Parathyroid adenoma (tissue), 2 donors: ENCODE results near the gene OR10C1.
"Not testable (repeated sequence)": the region's sequence is repeated elsewhere in the genome, so short reads cannot be mapped to it uniquely, and the experiment has no call there.

ENCODE experiments used
- H2AFZ ChIP-seq: fragments of 300-600 bp; sonication (generic); one replicate; pipeline ENCODE4 v1.7.0; 2017; ENCODE audit warnings: antibody characterized with exemption, mild to moderate bottlenecking
- H3K27ac ChIP-seq: fragments of 300-600 bp; sonication (generic); one replicate; pipeline ENCODE4 v1.7.0; 2017
- H3K27me3 ChIP-seq: fragments of 300-600 bp; sonication (generic); one replicate; pipeline ENCODE4 v1.7.0; 2017; ENCODE audit warnings: low read length; ENCODE audit not compliant: control insufficient read depth, insufficient read depth
- H3K36me3 ChIP-seq: fragments of 300-600 bp; sonication (generic); one replicate; pipeline ENCODE4 v1.7.0; 2017; ENCODE audit warnings: low read length; ENCODE audit not compliant: control insufficient read depth, insufficient read depth
- H3K4me1 ChIP-seq: fragments of 300-600 bp; sonication (generic); one replicate; pipeline ENCODE4 v1.7.0; 2017; ENCODE audit warnings: control low read depth
- H3K4me2 ChIP-seq: fragments of 300-600 bp; sonication (generic); one replicate; pipeline ENCODE4 v1.7.0; 2017; ENCODE audit warnings: low read length
- H3K4me3 ChIP-seq: fragments of 300-600 bp; sonication (generic); one replicate; pipeline ENCODE4 v1.7.0; 2017; ENCODE audit warnings: low read depth, low read length
- H3K79me2 ChIP-seq: fragments of 300-600 bp; sonication (generic); one replicate; pipeline ENCODE4 v1.7.0; 2017; ENCODE audit warnings: control low read depth
- H3K9ac ChIP-seq: fragments of 300-600 bp; sonication (generic); one replicate; pipeline ENCODE4 v1.7.0; 2017; ENCODE audit warnings: mild to moderate bottlenecking
- H3K9me3 ChIP-seq: fragments of 300-600 bp; sonication (generic); one replicate; pipeline ENCODE4 v1.7.0; 2017; ENCODE audit warnings: low read length; ENCODE audit not compliant: control insufficient read depth
- TF ChIP-seq, protein P1 (sequence below): fragments of 300-600 bp; sonication (generic); IDR thresholded peaks from one replicate; pipeline ENCODE4 v1.7.0; 2017; ENCODE audit warnings: antibody characterized with exemption, mild to moderate bottlenecking
- donor health status: primary hyperparathyroidism.

OR10C1 gene

DNA sequence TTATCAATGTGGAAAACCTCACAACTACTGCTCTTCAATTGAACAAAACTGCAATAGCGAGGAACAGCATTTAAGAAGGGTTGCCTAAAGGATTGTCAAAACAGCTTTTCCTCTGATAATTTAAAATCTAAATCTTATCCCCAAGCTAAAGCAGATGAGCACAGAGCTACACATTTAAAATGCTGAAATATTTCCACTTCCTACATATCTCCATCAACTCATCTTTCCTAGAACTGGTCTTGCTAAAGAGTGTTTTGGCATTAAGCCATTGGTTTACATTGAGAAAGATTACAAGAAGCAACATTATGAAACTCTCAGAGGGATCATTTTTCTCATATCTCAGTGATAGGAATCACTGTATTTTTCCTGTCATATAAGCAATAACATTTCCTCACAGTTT is 3.6 kb downstream of the OR10C1 start:
- H3K27ac ChIP-seq, result no peak overlapping the region
- H3K36me3 ChIP-seq, result no peaks in the 10 kb centered on the region
- H3K4me3 ChIP-seq, result no peak overlapping the region
- no peaks in the 10 kb centered on the region for H3K4me1 ChIP-seq
- H3K27me3 ChIP-seq, result no peaks in the 10 kb centered on the region
- no peaks in the 10 kb centered on the region for H3K9me3 ChIP-seq
- no peak overlapping the region for H3K4me2 ChIP-seq
- TF ChIP-seq, protein P1, sequence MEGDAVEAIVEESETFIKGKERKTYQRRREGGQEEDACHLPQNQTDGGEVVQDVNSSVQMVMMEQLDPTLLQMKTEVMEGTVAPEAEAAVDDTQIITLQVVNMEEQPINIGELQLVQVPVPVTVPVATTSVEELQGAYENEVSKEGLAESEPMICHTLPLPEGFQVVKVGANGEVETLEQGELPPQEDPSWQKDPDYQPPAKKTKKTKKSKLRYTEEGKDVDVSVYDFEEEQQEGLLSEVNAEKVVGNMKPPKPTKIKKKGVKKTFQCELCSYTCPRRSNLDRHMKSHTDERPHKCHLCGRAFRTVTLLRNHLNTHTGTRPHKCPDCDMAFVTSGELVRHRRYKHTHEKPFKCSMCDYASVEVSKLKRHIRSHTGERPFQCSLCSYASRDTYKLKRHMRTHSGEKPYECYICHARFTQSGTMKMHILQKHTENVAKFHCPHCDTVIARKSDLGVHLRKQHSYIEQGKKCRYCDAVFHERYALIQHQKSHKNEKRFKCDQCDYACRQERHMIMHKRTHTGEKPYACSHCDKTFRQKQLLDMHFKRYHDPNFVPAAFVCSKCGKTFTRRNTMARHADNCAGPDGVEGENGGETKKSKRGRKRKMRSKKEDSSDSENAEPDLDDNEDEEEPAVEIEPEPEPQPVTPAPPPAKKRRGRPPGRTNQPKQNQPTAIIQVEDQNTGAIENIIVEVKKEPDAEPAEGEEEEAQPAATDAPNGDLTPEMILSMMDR, result no peak
- no peak overlapping the region for H3K9ac ChIP-seq
- H3K79me2 ChIP-seq, result no peaks in the 10 kb centered on the region
- H2AFZ ChIP-seq, result no peak overlapping the region

DNA sequence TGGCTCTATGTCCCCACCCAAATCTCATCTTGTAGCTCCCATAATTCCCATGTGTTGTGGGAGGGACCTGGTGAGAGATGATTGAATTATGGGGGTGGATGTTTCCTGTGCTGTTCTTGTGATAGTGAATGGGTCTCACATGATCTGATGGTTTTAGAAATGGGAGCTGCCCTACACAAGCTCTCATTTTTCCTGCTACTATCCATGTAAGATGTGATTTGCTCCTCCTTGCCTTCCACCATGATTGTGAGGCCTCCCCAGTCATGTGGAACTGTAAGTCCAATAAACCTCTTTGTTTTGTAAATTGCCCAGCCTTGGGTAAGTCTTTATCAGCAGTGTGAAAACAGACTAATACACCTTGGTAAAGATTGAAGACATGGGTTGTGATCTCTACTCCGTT is 4.9 kb downstream of the OR10C1 start:
- not testable (repeated sequence) for H3K4me3 ChIP-seq, H3K9ac ChIP-seq, H3K9me3 ChIP-seq, H3K79me2 ChIP-seq, H2AFZ ChIP-seq, H3K4me1 ChIP-seq, H3K27me3 ChIP-seq, H3K36me3 ChIP-seq, H3K27ac ChIP-seq, H3K4me2 ChIP-seq

DNA sequence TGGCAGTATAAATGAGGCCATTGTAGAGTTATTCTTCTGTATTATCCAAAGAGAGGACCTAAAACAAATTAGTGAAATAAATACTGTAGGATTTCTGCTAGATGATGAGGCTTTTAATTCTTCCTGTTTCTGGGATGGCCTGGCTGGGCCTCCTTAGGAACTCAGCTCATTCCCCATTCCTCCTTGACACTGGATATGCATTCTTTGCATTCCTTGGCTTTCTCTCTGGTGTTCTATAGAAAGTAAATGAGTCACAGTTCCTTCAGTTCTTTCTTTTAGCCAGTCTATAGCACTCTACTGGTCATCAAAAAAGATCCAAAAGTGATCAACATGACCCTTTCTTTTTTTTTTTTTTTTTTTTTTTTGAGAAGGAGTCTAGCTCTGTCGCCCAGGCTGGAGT is 8.6 kb downstream of the OR10C1 start:
- Histone ChIP-seq H3K9ac (no peak overlapping the region), H3K27me3 (no peaks in the 10 kb centered on the region), H3K9me3 (no peaks in the 10 kb centered on the region), H3K79me2 (no peaks in the 10 kb centered on the region), H3K36me3 (no peaks in the 10 kb centered on the region), H3K4me1 (no peaks in the 10 kb centered on the region), H3K4me2 (no peak overlapping the region), H3K27ac (no peak overlapping the region), H3K4me3 (no peak overlapping the region), H2AFZ (no peak overlapping the region)
- TF ChIP-seq, protein P1, result no peak

DNA sequence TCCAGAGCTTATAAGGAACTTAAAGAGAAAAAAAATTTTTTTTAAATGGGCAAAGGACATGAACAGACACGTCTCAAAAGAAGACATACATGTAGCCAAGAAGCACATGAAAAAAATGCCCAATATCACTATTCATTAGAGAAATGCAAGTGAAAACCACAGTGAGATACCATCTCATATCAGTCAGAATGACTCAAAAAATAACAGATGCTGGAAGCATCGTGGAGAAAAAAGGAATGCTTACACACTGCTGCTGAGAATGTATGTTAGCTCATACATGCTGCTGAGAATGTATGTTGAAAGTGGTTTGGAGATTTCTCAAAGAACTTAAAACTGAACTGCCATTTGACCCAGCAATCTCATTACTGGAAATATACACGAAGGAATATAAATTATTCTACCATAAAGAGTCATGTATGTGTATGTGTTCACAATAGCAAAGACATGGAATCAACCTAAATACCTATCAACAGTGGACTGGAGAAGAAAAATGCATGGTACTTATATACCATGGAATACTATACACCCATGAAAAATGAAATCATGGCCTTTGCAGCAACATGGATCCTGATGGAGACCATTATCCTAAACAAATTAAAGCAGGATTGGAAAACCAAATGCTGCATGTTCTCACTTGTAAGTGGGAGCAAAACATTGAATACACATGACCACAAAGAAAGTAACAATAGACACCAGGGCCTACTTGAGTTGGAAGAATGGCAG is 12.5 kb downstream of the OR10C1 start:
- TF ChIP-seq, protein P1, result no peak
- H3K36me3 ChIP-seq, result no peaks in the 10 kb centered on the region
- H3K27me3 ChIP-seq, result no peaks in the 10 kb centered on the region
- no peak overlapping the region for H3K27ac ChIP-seq
- H3K9me3 ChIP-seq, result no peaks in the 10 kb centered on the region
- no peak overlapping the region for H3K9ac ChIP-seq
- H3K4me2 ChIP-seq, result no peak overlapping the region
- H3K4me1 ChIP-seq, result no peaks in the 10 kb centered on the region
- no peak overlapping the region for H2AFZ ChIP-seq
- H3K4me3 ChIP-seq, result no peak overlapping the region
- no peaks in the 10 kb centered on the region for H3K79me2 ChIP-seq

DNA sequence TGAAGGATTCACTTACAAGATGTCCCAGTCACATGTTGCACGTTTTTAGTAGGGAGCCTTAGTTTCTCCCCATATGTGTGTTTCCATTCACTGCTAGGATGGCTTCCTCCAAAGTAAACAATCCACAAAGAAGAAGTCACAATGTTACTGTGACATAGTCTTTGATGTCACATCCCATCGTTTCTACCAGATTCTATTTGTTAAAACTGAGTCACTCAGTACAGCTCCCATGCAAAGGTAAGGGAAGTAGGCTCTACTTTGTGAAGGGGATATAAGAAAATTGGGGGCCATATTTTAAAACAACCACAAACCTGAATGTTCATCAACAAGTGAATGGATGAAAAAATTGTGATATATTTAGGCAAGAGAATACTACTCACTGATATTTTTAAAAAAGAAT is 17.9 kb downstream of the OR10C1 start, which contains the start of the genes OR11A1 and OR2H1:
TSS of gene OR11A1 (minus strand) at position 101 of the 400 bp plus-strand sequence. CDS start 29,430 bp downstream, outside the sequence.
TSS of gene OR2H1 (plus strand) at position 185 of the 400 bp plus-strand sequence. CDS start 4,615 bp downstream, outside the sequence.
- H3K27me3 ChIP-seq, result no peaks in the 10 kb centered on the region
- H3K27ac ChIP-seq, result no peak within 1 kb of the TSS
- no peaks in the 10 kb centered on the region for H3K36me3 ChIP-seq
- H3K9ac ChIP-seq, result no peak within 1 kb of the TSS
- no peaks in the 10 kb centered on the region for H3K9me3 ChIP-seq
- H3K4me2 ChIP-seq, result no peak within 1 kb of the TSS
- H3K4me3 ChIP-seq, result no peak within 1 kb of the TSS
- TF ChIP-seq, protein P1, result no peak
- no peaks in the 10 kb centered on the region for H3K4me1 ChIP-seq
- H3K79me2 ChIP-seq, result no peaks in the 10 kb centered on the region
- H2AFZ ChIP-seq, result no peak within 1 kb of the TSS
